ENCODE results near the gene CACNB2.

DNA sequence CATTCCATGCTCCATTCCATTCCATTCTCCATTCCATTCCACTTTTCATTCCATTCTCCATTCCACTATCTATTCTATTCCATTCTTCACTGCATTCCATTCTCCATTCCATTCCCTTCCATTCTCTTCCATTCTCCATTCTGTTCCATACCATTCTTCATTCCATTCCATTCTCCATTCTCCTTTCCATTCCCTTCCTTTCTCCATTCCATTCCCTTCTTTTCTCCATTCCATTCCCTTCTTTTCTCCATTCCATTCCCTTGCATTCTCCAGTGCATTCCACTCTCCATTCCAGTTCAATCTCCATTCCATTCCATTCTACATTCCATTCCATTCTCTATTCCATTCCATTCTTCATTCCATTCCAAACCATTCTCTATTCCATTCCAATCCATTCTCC is 430.9 kb downstream of the CACNB2 start:
- TF ChIP-seq, protein P1, sequence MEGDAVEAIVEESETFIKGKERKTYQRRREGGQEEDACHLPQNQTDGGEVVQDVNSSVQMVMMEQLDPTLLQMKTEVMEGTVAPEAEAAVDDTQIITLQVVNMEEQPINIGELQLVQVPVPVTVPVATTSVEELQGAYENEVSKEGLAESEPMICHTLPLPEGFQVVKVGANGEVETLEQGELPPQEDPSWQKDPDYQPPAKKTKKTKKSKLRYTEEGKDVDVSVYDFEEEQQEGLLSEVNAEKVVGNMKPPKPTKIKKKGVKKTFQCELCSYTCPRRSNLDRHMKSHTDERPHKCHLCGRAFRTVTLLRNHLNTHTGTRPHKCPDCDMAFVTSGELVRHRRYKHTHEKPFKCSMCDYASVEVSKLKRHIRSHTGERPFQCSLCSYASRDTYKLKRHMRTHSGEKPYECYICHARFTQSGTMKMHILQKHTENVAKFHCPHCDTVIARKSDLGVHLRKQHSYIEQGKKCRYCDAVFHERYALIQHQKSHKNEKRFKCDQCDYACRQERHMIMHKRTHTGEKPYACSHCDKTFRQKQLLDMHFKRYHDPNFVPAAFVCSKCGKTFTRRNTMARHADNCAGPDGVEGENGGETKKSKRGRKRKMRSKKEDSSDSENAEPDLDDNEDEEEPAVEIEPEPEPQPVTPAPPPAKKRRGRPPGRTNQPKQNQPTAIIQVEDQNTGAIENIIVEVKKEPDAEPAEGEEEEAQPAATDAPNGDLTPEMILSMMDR (IDR thresholded peaks at IDR 0.05; ENCODE audit: low read depth, low read length, poor library complexity, severe bottlenecking) = no peak
- TF ChIP-seq EZH2phosphoT487 (IDR thresholded peaks at IDR 0.05; ENCODE audit: borderline replicate concordance, low read length) = no peak

Measured in DOHH2 (cell line).